ENCODE measurements around the gene NR1D2.

NR1D2 gene

GRCh38 chr3:23968463-23969184 is 23.5 kb downstream of the NR1D2 start:
- no peak for DNase-seq

- DNase-seq, result no peak
Measured at GRCh38 chr3:23969393-23969792, 24.3 kb downstream of the NR1D2 start.

DNA sequence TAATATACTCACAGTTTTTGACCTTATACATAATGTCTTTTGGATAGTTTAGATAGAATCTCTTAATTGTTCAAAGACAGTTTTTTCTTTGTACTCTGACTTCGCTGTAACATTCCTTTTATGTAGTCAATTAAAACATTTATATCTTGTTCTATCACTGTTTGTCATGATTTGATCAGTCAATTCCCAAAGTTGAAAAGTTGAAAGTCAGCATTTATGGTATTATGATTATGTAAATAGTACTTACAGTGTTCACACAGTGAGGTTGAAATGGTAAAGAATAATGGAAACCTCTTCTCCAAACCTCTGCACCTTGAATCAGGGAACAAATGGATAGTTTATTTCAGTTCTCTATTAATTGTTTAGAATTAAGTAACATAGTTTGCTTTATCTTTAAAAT is 26.6 kb downstream of the NR1D2 start:
- no peak for DNase-seq

DNA sequence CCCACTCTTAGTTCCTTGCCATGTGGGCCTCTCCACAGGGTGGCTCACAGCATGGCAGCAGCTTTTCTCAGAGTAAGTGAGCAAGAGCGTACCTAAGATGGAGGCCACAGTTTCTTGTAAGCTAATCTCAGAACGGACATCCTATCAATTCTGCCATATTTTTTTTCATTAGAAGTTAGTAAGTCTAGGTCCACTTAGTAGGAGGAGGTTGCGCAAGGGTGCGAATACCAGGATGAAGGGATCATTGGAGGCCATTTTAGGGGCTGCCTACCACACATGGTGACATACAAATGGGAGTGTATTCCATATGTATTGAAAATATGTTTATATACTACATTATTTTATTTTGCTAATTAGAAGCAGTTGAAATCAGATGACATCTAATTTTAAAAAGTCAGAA is 31.5 kb downstream of the NR1D2 start:
- no peak for DNase-seq

DNA sequence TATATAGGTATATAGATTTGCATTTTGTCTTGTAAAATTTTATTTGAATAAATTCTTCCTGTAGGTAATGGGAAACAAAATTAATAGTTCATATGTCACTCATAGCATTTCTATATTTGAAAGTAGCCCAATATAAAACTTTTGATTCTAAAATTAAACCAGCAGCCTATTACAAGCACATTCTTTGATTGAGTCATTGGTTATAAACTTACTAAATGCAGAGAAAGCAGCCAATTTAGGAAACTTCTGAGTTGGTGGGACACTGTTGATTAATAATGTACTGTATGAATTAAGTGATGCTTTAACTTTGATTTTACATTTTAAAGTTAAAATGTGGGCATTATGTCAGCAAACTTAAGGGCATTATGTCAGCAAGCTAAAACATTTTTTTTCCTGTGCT is 34.5 kb downstream of the NR1D2 start:
- no peak for DNase-seq

DNA sequence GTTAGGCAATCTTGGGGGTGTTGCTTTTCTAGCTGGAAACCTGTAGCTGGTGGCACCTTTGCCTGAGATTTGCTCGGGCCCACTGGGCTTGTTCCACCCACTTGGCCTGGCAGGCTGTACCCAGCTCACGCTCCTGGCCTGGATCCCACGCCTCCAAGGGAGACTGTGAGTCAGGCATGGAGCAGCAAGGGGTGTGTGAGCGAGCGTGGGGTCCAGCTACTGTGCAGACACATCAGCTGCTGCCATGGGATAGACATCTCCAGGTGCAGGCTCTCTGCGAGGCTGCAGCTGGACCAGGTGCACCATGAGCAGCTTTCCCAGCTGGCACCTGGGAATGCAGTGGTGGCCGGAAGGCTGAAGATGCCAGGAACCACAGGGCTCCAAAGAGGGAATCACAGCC is 36.0 kb downstream of the NR1D2 start:
- DNase-seq, result no peak

DNA sequence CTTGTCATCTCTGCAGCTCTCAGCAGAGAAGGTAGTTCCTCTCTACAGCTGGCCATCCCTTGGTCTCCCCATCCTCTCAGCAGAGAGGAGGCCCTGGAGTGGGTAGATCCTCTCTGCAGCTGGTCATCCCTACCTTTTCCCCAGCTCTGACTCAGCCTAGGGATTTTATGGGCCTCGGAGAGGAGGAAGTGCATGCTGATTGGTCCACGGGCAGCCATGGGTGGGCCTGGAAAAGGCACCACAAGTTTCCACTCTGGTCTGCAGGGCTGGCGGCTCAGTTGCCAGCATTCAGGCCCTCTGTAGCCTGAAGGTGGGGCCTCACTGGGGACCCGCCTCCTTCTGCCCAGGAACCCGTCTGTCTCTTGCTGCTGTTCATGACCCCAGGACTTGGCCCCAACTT is 36.9 kb downstream of the NR1D2 start:
- no peak for DNase-seq

GRCh38 chr3:23984934-23985333 is 39.8 kb downstream of the NR1D2 start:
- DNase-seq, result no peak

DNA sequence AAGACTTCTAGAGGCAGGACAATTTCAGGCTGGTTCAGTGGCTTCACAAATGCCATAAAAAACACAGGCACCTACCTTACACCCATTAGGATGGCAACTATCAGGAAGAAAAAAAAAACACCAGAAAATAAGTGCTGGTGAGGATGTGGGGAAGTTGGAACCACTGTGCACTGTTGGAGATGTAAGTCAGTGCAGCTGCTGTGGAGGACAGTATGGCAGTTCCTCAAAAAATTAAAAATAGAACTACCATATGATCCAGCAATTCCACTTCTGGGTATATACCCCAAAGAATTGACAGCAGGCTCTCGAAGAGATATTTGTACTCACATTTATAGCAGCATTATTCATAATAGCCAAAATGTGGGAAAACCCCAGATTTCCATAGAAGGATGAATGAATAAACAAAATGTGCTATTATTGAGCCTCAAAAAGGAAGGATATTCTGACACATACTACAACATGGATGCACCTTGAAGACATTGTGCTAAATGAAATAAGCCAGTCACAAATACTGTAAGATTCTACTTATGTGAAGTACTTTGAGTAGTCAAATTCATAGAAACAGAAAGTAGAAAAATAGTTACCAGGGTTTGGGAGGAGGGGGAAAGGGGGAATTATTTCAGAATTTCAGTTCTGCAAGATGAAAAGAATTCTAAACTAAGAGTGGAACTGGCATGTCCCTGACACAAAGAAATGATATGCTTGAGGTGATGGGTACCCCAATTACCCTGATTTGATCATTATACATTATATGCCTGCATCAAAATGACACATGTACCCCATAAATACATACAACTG is 40.9 kb downstream of the NR1D2 start:
- DNase-seq, result no peak

GRCh38 chr3:23987356-23987755 is 42.3 kb downstream of the NR1D2 start:
- no peak for DNase-seq

GRCh38 chr3:23991306-23991682 is 46.2 kb downstream of the NR1D2 start:
- no peak for DNase-seq

DNA sequence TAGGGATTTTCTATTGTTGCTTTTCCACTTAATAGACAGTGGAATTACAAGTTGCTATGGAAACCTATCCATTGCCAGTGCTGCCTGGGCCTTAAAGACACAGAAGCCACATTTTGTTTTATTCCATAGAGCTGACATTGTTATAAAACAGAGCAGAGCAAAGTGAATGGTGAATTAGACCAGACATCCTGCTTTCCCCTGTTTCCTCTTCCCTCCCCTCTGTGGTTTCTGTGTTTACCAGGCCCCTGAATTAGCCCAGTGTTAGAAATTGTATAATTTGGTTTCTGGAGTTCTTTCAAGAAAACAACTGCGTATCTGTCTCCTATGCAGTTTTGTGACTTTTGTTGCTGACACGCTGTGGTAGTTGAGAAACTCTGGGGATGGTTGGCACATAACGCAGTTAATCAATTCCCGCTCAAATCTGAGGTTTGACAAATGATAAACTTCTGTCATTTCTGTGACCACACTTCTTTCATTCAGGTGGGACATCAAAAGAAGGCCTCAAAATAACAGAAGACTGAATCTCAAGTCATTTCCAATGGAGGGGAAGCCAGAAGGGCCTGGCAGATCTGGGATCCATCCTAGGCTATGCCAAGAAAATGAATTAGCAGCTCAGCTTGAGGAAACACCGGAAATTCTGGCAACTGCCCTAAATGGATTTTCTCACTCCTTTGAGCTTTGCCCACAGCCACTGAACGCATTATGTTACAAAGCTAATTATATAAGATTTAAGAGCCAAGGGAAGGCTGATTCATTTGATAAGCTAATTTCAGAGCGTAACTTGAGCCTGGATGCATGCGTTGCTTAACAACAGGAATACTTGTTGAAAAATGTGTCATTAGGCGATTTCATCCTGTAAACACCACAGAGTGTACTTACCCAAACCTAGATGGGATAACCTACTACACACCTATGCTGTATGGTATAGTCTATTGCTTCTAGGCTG is 46.9 kb downstream of the NR1D2 start:
- DNase-seq, result no peak

DNA sequence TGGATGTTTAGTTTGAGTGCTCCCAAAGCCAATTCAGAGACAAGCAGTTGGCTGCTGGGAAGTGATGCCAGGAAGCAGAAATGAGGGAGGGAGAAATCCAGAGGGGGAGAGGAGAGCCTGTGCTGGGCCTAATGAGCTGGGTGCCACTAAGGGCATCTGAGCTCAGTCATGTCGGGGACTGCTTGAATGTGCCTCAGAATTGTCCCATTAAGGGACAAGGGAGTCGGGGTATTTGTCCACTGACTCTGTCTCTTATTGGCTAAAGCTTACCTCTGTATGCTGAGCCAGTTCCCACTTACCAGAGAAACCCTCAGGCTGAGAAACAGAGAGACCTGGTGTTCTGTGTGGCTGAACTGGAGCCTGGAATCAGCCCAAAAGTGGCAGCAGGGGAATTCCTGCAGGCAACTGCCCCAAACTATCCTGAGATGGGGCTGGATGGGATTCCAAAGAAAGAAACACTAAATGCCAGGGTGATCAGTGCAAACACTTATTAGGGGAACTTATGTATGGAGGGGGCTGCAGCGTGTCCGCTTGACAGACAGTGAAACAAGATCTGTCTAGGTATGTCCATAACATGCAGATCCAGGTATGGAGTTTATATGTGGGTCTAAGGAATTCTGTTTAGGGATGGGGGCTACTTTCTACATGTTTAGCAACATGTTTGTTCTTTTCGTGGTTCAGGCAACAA is 48.6 kb downstream of the NR1D2 start:
- no peak for DNase-seq

DNA sequence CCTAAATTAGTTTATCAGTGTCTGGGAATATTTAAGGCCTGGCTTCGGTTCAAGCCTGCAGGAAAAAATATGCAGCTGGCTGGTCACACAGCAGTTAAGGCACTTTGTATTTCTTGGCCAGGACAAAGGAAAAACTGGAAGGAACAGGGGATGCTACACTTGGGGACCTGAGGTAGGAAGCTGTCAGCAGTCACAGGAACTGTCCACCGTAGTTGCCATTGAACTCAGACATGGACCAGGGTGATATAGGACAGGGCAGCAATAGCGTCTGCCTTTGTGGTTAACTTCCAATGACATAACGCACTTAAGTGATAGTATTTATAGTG is 49.1 kb downstream of the NR1D2 start:
- no peak for DNase-seq

DNA sequence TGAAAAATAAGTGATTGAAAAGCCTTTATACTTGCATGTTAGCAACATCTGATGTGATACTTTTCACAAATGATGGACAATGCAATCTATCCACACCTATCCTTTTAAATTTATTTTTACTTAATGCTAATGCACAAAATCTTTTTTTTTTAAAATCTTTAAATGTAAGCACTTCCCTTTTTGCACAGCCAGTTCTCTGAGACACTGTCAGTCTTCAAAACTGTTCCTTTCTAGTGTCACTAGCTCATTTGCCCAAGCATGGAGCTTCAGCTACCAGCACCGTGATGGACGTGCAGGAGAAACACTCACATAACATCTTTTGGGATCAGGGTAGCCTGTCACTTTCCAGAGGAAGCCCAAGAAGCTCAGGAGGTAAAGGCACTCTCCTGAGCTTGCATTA is 50.1 kb downstream of the NR1D2 start:
- DNase-seq, result no peak

DNA sequence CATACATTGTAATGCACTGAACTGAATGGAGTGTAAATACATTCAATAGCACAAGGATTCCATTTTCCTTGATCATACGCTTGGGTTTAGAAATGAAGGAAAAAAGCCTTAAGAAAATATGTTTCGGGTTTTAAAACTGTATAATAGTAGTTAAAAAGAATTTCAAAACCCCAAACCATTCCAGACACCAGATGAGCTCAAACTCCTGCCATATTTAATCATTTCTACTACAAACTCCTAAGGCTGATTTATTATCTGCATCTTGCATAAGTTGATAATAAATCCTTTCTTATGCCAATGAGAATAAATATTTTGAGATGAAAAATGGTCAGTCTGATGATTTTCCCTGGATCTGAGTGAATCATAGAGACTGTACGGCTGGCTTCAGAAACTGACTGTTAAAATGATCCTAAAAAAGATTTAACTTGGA is 51.0 kb downstream of the NR1D2 start:
- no peak for DNase-seq

DNA sequence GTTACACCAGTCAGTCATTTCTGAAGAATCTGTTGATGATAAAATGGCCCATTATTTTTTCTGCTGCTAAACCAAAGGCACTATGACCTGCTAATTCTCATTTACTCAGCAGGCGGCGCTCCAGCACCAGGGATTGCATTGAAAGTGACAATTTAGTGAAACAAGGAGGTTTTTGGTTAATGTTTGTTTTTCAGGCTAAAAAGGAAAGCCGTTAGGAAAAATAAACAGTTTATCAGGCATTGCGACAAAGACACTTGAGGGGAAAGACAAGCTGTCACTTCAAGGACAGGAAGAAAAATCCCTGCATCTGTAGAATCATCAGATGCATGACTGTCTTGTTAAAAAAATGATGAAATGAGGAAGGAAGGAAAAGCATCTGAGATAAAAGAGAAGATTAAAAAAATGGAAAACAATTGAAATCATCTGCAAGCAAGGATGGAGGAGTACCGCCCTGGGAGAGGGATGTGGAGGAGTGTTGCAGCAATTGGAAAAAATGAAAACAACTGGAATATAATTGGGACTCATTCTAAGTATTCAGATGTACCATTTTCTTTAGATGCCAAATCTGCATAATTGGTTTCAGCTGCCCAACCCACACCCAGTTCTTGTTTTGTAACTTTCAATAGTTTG is 54.0 kb downstream of the NR1D2 start:
- DNase-seq, result peak in 3 of 5 donors; percentile 18 to 40 (median 20)

- DNase-seq, result no peak
Measured at GRCh38 chr3:24002129-24002528, 57.0 kb downstream of the NR1D2 start.

DNA sequence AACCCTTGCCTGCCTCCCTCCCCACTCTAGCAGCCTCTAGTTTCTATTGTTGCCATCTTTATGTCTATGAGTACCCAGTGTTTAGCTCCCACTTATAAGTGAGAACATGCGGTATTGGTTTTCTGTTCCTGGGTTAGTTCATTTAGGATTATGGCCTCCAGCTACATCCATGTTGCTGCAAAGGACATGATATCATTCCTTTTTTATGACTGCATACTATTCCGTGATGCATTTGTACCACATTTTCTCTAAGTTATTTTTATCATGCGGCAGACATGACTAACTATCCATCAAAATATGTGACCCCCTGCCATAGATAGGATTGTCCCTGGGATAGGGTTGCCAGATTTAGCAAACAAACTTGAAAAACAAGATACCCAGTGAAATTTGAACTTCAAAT is 58.4 kb downstream of the NR1D2 start:
- no peak for DNase-seq

DNA sequence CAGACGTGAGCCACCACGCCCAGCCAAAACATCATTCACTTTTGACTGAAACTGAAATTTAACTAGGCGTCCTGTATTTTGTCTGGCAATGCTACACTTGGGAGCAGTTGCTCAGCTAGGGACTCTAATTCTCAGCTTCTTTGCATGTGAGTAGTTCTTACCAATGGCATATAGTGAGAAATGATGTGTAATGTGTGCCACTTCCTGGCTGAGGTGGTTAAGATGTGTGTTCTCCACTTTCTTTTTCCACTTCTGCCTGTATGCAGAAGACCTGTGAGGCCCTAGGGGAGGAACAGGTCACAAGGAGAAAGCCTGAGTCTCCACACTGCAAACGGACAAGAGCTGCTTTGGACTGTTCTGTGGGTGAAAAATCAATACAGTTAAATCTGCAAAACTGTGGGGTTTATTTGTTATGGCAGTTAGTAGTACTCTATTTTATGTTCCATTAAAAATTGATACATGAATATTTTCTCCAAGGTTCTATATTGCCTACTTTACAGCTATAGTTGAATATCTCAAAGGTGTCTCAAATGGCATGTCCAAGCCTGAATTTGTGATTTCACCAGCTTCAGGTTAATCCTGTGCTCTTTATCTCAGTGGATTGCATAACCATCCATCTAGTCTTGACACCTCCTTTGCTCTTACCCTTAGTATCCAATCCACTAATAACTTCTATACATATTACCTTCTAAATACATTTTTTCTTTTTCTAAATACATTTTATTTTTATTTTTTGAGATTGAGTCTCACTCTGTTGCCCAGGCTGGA is 59.3 kb downstream of the NR1D2 start:
- peak in 1 of 5 donors; percentile 54 for DNase-seq

GRCh38 chr3:24005669-24006068 is 60.6 kb downstream of the NR1D2 start:
- DNase-seq, result no peak
